Stimulated activated CD4-positive, alpha-beta T cell treated with anti-CD3 and anti-CD28 coated beads, Interleukin-1b, Interleukin-23, amount 100 ng/mL, for 48 hours (primary cell): Measurements from ENCODE around the gene SLC16A6.
"Not testable (repeated sequence)": the region's sequence is repeated elsewhere in the genome, so short reads cannot be mapped to it uniquely, and the experiment has no call there.

Source experiments
- DNase-seq: peaks from one replicate; pipeline ENCODE4 v3.0.0-alpha.2; 2020

SLC16A6 gene

GRCh38 chr17:68246271-68247028, 44.5 kb downstream of the SLC16A6 start:
- DNase-seq, result no peak

- no peak for DNase-seq
Observed at GRCh38 chr17:68239632-68240366, 51.1 kb downstream of the SLC16A6 start.

- peak; percentile 54 for DNase-seq
Observed at GRCh38 chr17:68238871-68239253, 52.1 kb downstream of the SLC16A6 start.

GRCh38 chr17:68238164-68238870, 52.6 kb downstream of the SLC16A6 start:
- no peak for DNase-seq

- peak; percentile 49 for DNase-seq
Observed at GRCh38 chr17:68237369-68238163, 53.4 kb downstream of the SLC16A6 start.

- DNase-seq, result not testable (repeated sequence)
Observed at GRCh38 chr17:68235336-68235791, 55.6 kb downstream of the SLC16A6 start.

GRCh38 chr17:68234726-68235335, 56.1 kb downstream of the SLC16A6 start:
- DNase-seq, result not testable (repeated sequence)

- not testable (repeated sequence) for DNase-seq
Observed at GRCh38 chr17:68232741-68233140, 58.2 kb downstream of the SLC16A6 start.

- DNase-seq, result no peak
Observed at GRCh38 chr17:68231541-68231940, 59.4 kb downstream of the SLC16A6 start.

GRCh38 chr17:68231131-68231530, 59.8 kb downstream of the SLC16A6 start:
- not testable (repeated sequence) for DNase-seq

GRCh38 chr17:68229619-68230018, 61.3 kb downstream of the SLC16A6 start:
- no peak for DNase-seq

- DNase-seq, result no peak
Observed at GRCh38 chr17:68228817-68229570, 61.9 kb downstream of the SLC16A6 start.

- peak; percentile 44 for DNase-seq
Observed at GRCh38 chr17:68228039-68228680, 62.8 kb downstream of the SLC16A6 start.

GRCh38 chr17:68225055-68225454, 65.9 kb downstream of the SLC16A6 start:
- not testable (repeated sequence) for DNase-seq

GRCh38 chr17:68222606-68223005, 68.3 kb downstream of the SLC16A6 start:
- no peak for DNase-seq

GRCh38 chr17:68221786-68222185, 69.1 kb downstream of the SLC16A6 start:
- no peak for DNase-seq

GRCh38 chr17:68220786-68221185, 70.1 kb downstream of the SLC16A6 start:
- DNase-seq, result not testable (repeated sequence)

GRCh38 chr17:68220186-68220585, 70.7 kb downstream of the SLC16A6 start:
- DNase-seq, result not testable (repeated sequence)

GRCh38 chr17:68219429-68219828, 71.5 kb downstream of the SLC16A6 start:
- DNase-seq, result not testable (repeated sequence)
